CD8-positive, alpha-beta memory T cell (primary cell): Measurements from ENCODE around the gene CCL3. TPM values are rescaled to one million over a fixed set of nuclear protein-coding genes. Genes with fewer than 3 reads are reported as not detected.

Source experiments
- CTCF ChIA-PET: fragments of 350-600 bp; sonication (Branson Sonifier 250); formaldehyde crosslinking; loops from one replicate; lab custom pipeline; 2021; ENCODE audit warnings: antibody characterized with exemption; lab: Charles Lee
- POLR2A ChIA-PET: fragments of 350-600 bp; sonication (Branson Sonifier 250); formaldehyde crosslinking; loops from one replicate; lab custom pipeline; 2021; ENCODE audit warnings: antibody characterized with exemption; lab: Charles Lee
- DNase-seq, 5 donors: peaks; one replicate each; pipeline versions ENCODE4 v3.0.0 to v3.0.0-alpha.2; 2020 to 2022; ENCODE audit warnings: mixed read lengths in 1 of 5
- H3K27ac ChIP-seq: one replicate; pipeline ENCODE4 v1.7.0; 2013; ENCODE audit warnings: low read depth, mild to moderate bottlenecking, low read length, moderate library complexity
- H3K27me3 ChIP-seq: 2 replicates; pipeline ENCODE4 v1.7.0; 2013; ENCODE audit warnings: low read length, mild to moderate bottlenecking; ENCODE audit not compliant: insufficient read depth, poor library complexity, severe bottlenecking
- H3K36me3 ChIP-seq: 2 replicates; pipeline ENCODE4 v1.7.0; 2013; ENCODE audit warnings: mild to moderate bottlenecking, low read length, moderate library complexity; ENCODE audit not compliant: insufficient read depth
- H3K4me1 ChIP-seq: 2 replicates; pipeline ENCODE4 v1.7.0; 2013; ENCODE audit warnings: mild to moderate bottlenecking, low read length, moderate library complexity; ENCODE audit not compliant: insufficient read depth
- H3K4me3 ChIP-seq: 2 replicates; pipeline ENCODE4 v1.7.0; 2013; ENCODE audit warnings: mild to moderate bottlenecking, low read length
- H3K9me3 ChIP-seq: 2 replicates; pipeline ENCODE4 v1.7.0; 2013; ENCODE audit warnings: mild to moderate bottlenecking, low read length
- H3K27ac Mint-ChIP-seq, 8 donors: one replicate each; pipeline ENCODE4 v1.8.0; 2020 to 2021; ENCODE audit warnings: mixed read lengths in 8 of 8, mild to moderate bottlenecking in 6 of 8, inconsistent platforms in 3 of 8, moderate library complexity in 3 of 8
- H3K27me3 Mint-ChIP-seq, 2 donors: one replicate each; pipeline ENCODE4 v1.8.0; 2020 to 2021; ENCODE audit warnings: mixed read lengths in 2 of 2, mild to moderate bottlenecking in 1 of 2, moderate library complexity in 1 of 2
- H3K36me3 Mint-ChIP-seq, 3 donors: one replicate each; pipeline ENCODE4 v1.8.0; 2020 to 2021; ENCODE audit warnings: mixed read lengths in 3 of 3, inconsistent platforms in 1 of 3, mild to moderate bottlenecking in 1 of 3
- H3K4me1 Mint-ChIP-seq, 3 donors: one replicate each; pipeline ENCODE4 v1.8.0; 2020 to 2021; ENCODE audit warnings: mixed read lengths in 3 of 3, inconsistent platforms in 1 of 3, mild to moderate bottlenecking in 1 of 3
- H3K4me3 Mint-ChIP-seq, 7 donors: one replicate each; pipeline ENCODE4 v1.8.0; 2020 to 2021; ENCODE audit warnings: mixed read lengths in 7 of 7, mild to moderate bottlenecking in 6 of 7, moderate library complexity in 4 of 7, inconsistent platforms in 2 of 7
- H3K9me3 Mint-ChIP-seq, 5 donors: one replicate each; pipeline ENCODE4 v1.8.0; 2020 to 2022; ENCODE audit warnings: mixed read lengths in 5 of 5, mild to moderate bottlenecking in 3 of 5, moderate library complexity in 2 of 5, inconsistent platforms in 1 of 5
- polyA plus RNA-seq: library from polyadenylated mRNA; unstranded; fragments of 300-500 nt; fragmentation: Illumina TruSeq; gene quantifications from one replicate; pipeline ENCODE4 v1.2.3, GENCODE V29; 2021
- total RNA-seq, 2 experiments: library from RNA; stranded (reverse); gene quantifications; one replicate each; pipeline ENCODE4 v1.2.3, GENCODE V29; 2021

The CCL3 gene
- total and polyA plus RNA-seq, 3 experiments from 2014 or later: 2.3 to 1,264 (median 1,154) TPM

GRCh38 chr17:36068524-36068923 is 21.4 kb downstream of the CCL3 start:
- Mint-ChIP-seq H3K36me3 (no peaks in the 10 kb centered on the region), H3K9me3 (no peaks in the 10 kb centered on the region), H3K4me1 (peaks cover 54 to 72% (median 71%) of the 10 kb centered on the region in 3 donors), H3K27me3 (no peaks in the 10 kb centered on the region), H3K27ac (peak overlapping the region in 6 of 8 donors; percentile 20 to 88 (median 62)), H3K4me3 (peak overlapping the region in 1 of 7 donors; percentile 52)
- H3K9me3 ChIP-seq: no peaks in the 10 kb centered on the region
- DNase-seq: no peak
- no peaks in the 10 kb centered on the region for H3K27me3 ChIP-seq
- POLR2A ChIA-PET: no interaction called here
- H3K27ac ChIP-seq: no peak overlapping the region
- no peaks in the 10 kb centered on the region for H3K36me3 ChIP-seq
- no peak overlapping the region for H3K4me3 ChIP-seq
- CTCF ChIA-PET: interaction anchor here (1.0 to 1.9 kb wide), 4 partner anchors 80 to 219 kb away, joined by 3 to 8 read pairs (median 4); no protein-coding TSS in a partner anchor
- H3K4me1 ChIP-seq: peaks cover 51% of the 10 kb centered on the region

- Histone ChIP-seq H3K27me3 (no peaks in the 10 kb centered on the region), H3K4me3 (no peak overlapping the region), H3K4me1 (peaks cover 38% of the 10 kb centered on the region), H3K27ac (peak overlapping the region; percentile 18), H3K9me3 (no peaks in the 10 kb centered on the region), H3K36me3 (no peaks in the 10 kb centered on the region)
- POLR2A ChIA-PET: interaction anchor here (0.6 kb wide), 1 partner anchor 232 kb away, joined by 3 read pairs; no protein-coding TSS in a partner anchor
- H3K9me3 Mint-ChIP-seq: no peaks in the 10 kb centered on the region
- H3K27ac Mint-ChIP-seq: peak overlapping the region; percentile 62 to 91 (median 80)
- CTCF ChIA-PET: interaction anchor here (0.9 to 1.3 kb wide), 4 partner anchors 16 to 97 kb away, joined by 3 to 4 read pairs (median 4); no protein-coding TSS in a partner anchor
- H3K27me3 Mint-ChIP-seq: peaks cover 0 to under 1% of the 10 kb centered on the region in 2 donors
- H3K4me3 Mint-ChIP-seq: peak overlapping the region in 5 of 7 donors; percentile 5 to 57 (median 36)
- peaks cover 44 to 54% (median 53%) of the 10 kb centered on the region in 3 donors for H3K4me1 Mint-ChIP-seq
- H3K36me3 Mint-ChIP-seq: peaks cover 0 to under 1% (median 0%) of the 10 kb centered on the region in 3 donors
- DNase-seq: peak in 3 of 5 donors; percentile 36 to 73 (median 69)
These were observed 23.5 kb downstream of the CCL3 start for GRCh38 chr17:36066365-36066985.

- Histone ChIP-seq H3K27me3 (no peaks in the 10 kb centered on the region), H3K9me3 (no peaks in the 10 kb centered on the region), H3K36me3 (no peaks in the 10 kb centered on the region), H3K4me1 (peaks cover 28% of the 10 kb centered on the region), H3K27ac (no peak within 1 kb of the TSS), H3K4me3 (no peak within 1 kb of the TSS)
- Mint-ChIP-seq H3K4me3 (no peak within 1 kb of the TSS), H3K27me3 (peaks cover 2 to 4% of the 10 kb centered on the region in 2 donors), H3K9me3 (no peaks in the 10 kb centered on the region), H3K36me3 (peaks cover 0 to 9% (median 0%) of the 10 kb centered on the region in 3 donors), H3K27ac (peak within 1 kb of the TSS in 4 of 8 donors; percentile 14 to 83 (median 54)), H3K4me1 (peaks cover 26 to 32% (median 28%) of the 10 kb centered on the region in 3 donors)
- no peak for DNase-seq
- CTCF ChIA-PET: interaction anchor here (0.6 to 2.6 kb wide), 2 partner anchors 9 to 21 kb away, joined by 3 to 14 read pairs; no protein-coding TSS in a partner anchor
- POLR2A ChIA-PET: no interaction called here
These were observed 26.0 kb downstream of the CCL3 start, which contains the start of gene CCL18 for GRCh38 chr17:36063786-36064541. Gene CCL18, plus strand, starts transcription at chr17:36064272. Its CDS starts 71 bp downstream, at chr17:36064343.

GRCh38 chr17:36060816-36061215 is 29.1 kb downstream of the CCL3 start:
- Mint-ChIP-seq H3K36me3 (peaks cover 0 to 14% (median 0%) of the 10 kb centered on the region in 3 donors), H3K27ac (no peak overlapping the region), H3K4me1 (peaks cover 6 to 8% (median 8%) of the 10 kb centered on the region in 3 donors), H3K4me3 (no peak overlapping the region), H3K9me3 (no peaks in the 10 kb centered on the region), H3K27me3 (peaks cover 2 to 8% of the 10 kb centered on the region in 2 donors)
- Histone ChIP-seq H3K9me3 (no peaks in the 10 kb centered on the region), H3K4me1 (peaks cover 9% of the 10 kb centered on the region), H3K27ac (no peak overlapping the region), H3K27me3 (peaks cover 4% of the 10 kb centered on the region), H3K4me3 (no peak overlapping the region), H3K36me3 (no peaks in the 10 kb centered on the region)
- ChIA-PET POLR2A (interaction anchor here (0.7 kb wide), 1 partner anchor 1452 kb away, joined by 3 read pairs; no protein-coding TSS in a partner anchor), CTCF (no interaction called here)
- DNase-seq: no peak

- CTCF ChIA-PET: interaction anchor here (2.1 kb wide), 1 partner anchor 13 kb away, joined by 6 read pairs; no protein-coding TSS in a partner anchor
- peak overlapping the region in 1 of 8 donors; percentile 11 for H3K27ac Mint-ChIP-seq
- H3K9me3 Mint-ChIP-seq: no peaks in the 10 kb centered on the region
These were observed 30.5 kb downstream of the CCL3 start for GRCh38 chr17:36059406-36059805.

GRCh38 chr17:36057911-36058310 is 32.0 kb downstream of the CCL3 start:
- H3K9me3 Mint-ChIP-seq: no peaks in the 10 kb centered on the region
- peaks cover 0 to 14% (median 0%) of the 10 kb centered on the region in 3 donors for H3K36me3 Mint-ChIP-seq
- H3K4me3 Mint-ChIP-seq: no peak overlapping the region
- peaks cover 4% of the 10 kb centered on the region for H3K27me3 ChIP-seq
- no peak for DNase-seq
- no peaks in the 10 kb centered on the region for H3K9me3 ChIP-seq
- H3K27me3 Mint-ChIP-seq: peaks cover 2 to 8% of the 10 kb centered on the region in 2 donors
- ChIA-PET CTCF (no interaction called here), POLR2A (no interaction called here)
- H3K4me1 ChIP-seq: no peaks in the 10 kb centered on the region
- no peaks in the 10 kb centered on the region for H3K36me3 ChIP-seq
- H3K4me1 Mint-ChIP-seq: peaks cover 0 to 6% (median 0%) of the 10 kb centered on the region in 3 donors
- H3K27ac ChIP-seq: no peak overlapping the region
- no peak overlapping the region for H3K4me3 ChIP-seq
- peak overlapping the region in 1 of 8 donors; percentile 0 for H3K27ac Mint-ChIP-seq

More at GRCh38 chr17:36059406-36059805, 30.5 kb downstream of the CCL3 start:
- H3K27me3 Mint-ChIP-seq: peaks cover 2 to 8% of the 10 kb centered on the region in 2 donors
- H3K36me3 Mint-ChIP-seq: peaks cover 0 to 14% (median 0%) of the 10 kb centered on the region in 3 donors
- no peaks in the 10 kb centered on the region for H3K4me1 ChIP-seq
- no peak overlapping the region for H3K27ac ChIP-seq
- peaks cover 4% of the 10 kb centered on the region for H3K27me3 ChIP-seq
- POLR2A ChIA-PET: no interaction called here
- no peak overlapping the region for H3K4me3 Mint-ChIP-seq
- no peak overlapping the region for H3K4me3 ChIP-seq
- H3K4me1 Mint-ChIP-seq: peaks cover 0 to 6% (median 0%) of the 10 kb centered on the region in 3 donors
- no peaks in the 10 kb centered on the region for H3K36me3 ChIP-seq
- no peak for DNase-seq
- H3K9me3 ChIP-seq: no peaks in the 10 kb centered on the region

- ChIA-PET CTCF (no interaction called here), POLR2A (no interaction called here)
- no peak overlapping the region for H3K4me3 ChIP-seq
- no peak overlapping the region for H3K27ac ChIP-seq
- peaks cover 0 to 11% of the 10 kb centered on the region in 2 donors for H3K27me3 Mint-ChIP-seq
- H3K27me3 ChIP-seq: peaks cover 4% of the 10 kb centered on the region
- no peak overlapping the region for H3K4me3 Mint-ChIP-seq
- H3K4me1 ChIP-seq: no peaks in the 10 kb centered on the region
- DNase-seq: no peak
- H3K27ac Mint-ChIP-seq: no peak overlapping the region
- H3K36me3 ChIP-seq: no peaks in the 10 kb centered on the region
- peaks cover 0 to 27% (median under 1%) of the 10 kb centered on the region in 3 donors for H3K36me3 Mint-ChIP-seq
- H3K9me3 ChIP-seq: no peaks in the 10 kb centered on the region
- H3K9me3 Mint-ChIP-seq: peaks cover 8 to 13% (median 8%) of the 10 kb centered on the region in 5 donors
- peaks cover 0 to 6% (median 0%) of the 10 kb centered on the region in 3 donors for H3K4me1 Mint-ChIP-seq
These were observed 33.9 kb downstream of the CCL3 start for GRCh38 chr17:36055921-36056520.
